Activated naive CD8-positive, alpha-beta T cell treated with anti-CD3 and anti-CD28 coated beads for 36 hours (primary cell): ENCODE measurements around the gene ZSCAN10. TPM values are rescaled to one million over a fixed set of nuclear protein-coding genes. Genes with fewer than 3 reads are reported as not detected.

ENCODE experiments used
- DNase-seq: peaks from one replicate; pipeline ENCODE4 v3.0.0; 2021
- H3K27ac Mint-ChIP-seq: one replicate; pipeline ENCODE4 v1.8.0; 2022; ENCODE audit warnings: mild to moderate bottlenecking, moderate library complexity, mixed read lengths
- H3K27me3 Mint-ChIP-seq: one replicate; pipeline ENCODE4 v1.8.0; 2022; ENCODE audit warnings: mild to moderate bottlenecking, mixed read lengths
- H3K36me3 Mint-ChIP-seq: one replicate; pipeline ENCODE4 v1.8.0; 2021; ENCODE audit warnings: mild to moderate bottlenecking, mixed read lengths
- H3K4me1 Mint-ChIP-seq: one replicate; pipeline ENCODE4 v1.8.0; 2021; ENCODE audit warnings: mixed read lengths
- H3K4me3 Mint-ChIP-seq: one replicate; pipeline ENCODE4 v1.8.0; 2022; ENCODE audit warnings: mild to moderate bottlenecking, moderate library complexity, mixed read lengths
- H3K9me3 Mint-ChIP-seq: one replicate; pipeline ENCODE4 v1.8.0; 2022; ENCODE audit warnings: mixed read lengths
- total RNA-seq, 2 experiments: library from RNA; stranded (reverse); gene quantifications; one replicate each; pipeline ENCODE4 v1.2.3, GENCODE V29; 2021

Gene ZSCAN10
- total RNA-seq: not detected

DNA sequence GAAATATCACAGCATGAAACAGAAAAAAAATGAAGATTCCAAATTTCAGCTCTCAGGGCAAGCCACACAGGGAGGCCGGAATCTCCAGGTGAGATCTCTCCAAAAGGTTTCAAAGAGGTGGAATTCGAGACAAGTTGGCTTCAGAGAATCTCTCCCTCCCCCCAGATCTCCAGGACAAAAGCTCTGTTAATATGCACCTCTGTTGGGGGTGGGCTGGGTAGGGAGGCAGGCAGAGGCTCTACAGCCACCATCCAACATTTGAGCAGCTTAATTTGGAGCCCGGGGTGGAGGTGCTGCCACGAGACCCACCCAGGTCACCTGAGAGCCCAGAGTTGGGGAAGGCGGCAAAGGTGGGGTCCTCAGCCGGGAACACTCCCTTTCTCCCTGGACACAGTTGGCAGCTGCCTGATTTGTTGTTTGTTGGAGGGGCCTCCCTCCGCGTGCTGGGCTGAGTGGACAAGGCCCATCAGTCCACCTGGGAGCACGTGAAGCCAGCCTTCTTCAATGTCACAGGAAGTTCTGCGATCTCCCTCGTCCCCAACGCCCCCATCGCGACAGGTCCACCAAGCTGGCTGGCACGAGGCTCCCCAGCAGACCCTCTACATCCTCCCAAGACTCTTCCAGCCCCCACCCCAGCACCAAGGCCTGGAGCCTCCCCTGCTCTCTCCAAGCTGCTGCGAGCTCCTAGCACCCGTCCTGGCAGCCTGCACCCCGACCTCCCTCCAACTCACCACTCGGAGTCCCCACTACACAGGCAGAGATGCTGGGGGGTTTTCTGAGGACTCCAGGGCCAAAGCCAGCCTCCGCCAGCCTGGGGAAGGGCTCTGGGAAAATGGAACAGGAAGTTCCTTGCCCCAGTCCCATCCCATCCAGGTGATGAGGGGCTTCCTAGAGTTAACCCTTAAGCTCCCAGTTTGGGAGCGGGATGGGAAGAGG is at the start of gene ZSCAN10:
ZSCAN10 (minus strand) TSS at position 836 of the 936 bp plus-strand sequence. CDS start 6,357 bp downstream, outside the sequence.
- no peak for DNase-seq
- Mint-ChIP-seq H3K4me3 (peak within 1 kb of the TSS; percentile 70), H3K9me3 (no peaks in the 10 kb centered on the region), H3K4me1 (peaks cover 30% of the 10 kb centered on the region), H3K27me3 (no peaks in the 10 kb centered on the region), H3K27ac (peak within 1 kb of the TSS; percentile 77), H3K36me3 (no peaks in the 10 kb centered on the region)

DNA sequence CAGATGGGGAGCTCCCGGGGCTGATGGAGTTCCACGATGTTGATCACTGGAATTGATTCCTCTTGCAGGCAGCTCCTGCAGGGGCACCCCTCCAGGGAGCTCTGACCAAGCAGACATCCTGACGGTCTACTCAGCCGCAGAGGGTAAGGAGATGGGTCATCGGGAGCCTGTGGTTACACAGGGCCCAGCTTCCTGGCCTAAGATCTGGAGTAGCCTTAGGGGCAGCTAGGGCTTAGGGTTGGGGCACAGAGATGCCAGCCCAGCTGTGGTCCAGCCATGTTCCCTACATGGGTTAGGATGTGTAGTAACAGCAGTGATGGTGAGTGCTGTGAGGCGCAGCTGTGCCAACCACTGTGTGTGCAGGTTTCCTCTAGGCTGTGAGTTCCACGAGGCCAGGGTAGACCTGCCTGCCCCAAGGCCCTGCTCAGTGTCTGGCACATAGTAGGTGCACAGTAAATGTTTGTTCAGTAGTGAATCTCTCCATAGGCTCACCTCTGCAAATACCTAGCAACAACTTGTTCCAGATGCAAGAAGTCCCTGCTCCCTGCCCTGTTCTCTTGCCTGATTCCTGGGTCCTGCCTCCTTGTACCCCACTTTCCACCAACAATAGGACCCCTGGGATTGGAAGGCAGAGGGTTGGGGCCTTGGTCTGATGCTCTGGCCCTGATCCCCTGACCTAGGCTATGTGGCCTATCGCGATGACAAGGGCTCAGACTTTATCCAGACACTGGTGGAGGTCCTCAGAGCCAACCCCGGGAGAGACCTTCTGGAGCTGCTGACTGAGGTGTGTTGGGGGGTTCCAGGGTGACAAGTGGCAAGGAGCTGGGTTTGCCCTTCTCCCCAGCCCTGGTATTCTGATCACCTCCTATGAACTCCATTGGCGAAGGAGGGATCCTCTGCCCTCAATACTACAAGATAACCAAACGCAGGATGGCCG is 49.4 kb upstream of the ZSCAN10 start:
- Mint-ChIP-seq H3K9me3 (peaks cover 6% of the 10 kb centered on the region), H3K27ac (no peak overlapping the region), H3K27me3 (peaks cover 12% of the 10 kb centered on the region), H3K36me3 (peaks cover 4% of the 10 kb centered on the region), H3K4me1 (peaks cover 27% of the 10 kb centered on the region), H3K4me3 (peak overlapping the region; percentile 90)
- DNase-seq: no peak

DNA sequence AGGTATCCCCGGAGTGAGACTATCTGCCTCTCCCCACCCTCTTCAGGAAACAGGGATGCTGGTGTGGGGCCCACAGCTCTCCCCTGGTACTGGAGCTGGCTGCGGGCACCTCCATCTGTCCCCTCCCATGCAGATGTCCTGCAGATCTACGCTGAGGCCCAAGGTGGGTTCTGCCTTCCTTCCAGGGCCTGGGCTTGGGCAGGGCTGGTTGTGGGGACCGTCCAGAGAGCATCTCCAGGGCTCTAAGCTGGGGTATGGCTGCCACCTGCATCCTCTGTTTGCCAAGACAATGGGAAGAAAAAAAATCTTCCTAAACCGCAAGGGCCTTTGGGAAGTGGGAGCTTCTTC is 48.6 kb upstream of the ZSCAN10 start:
- H3K4me1 Mint-ChIP-seq: peaks cover 25% of the 10 kb centered on the region
- H3K27ac Mint-ChIP-seq: no peak overlapping the region
- H3K9me3 Mint-ChIP-seq: peaks cover 6% of the 10 kb centered on the region
- no peak overlapping the region for H3K4me3 Mint-ChIP-seq
- DNase-seq: no peak
- H3K27me3 Mint-ChIP-seq: peaks cover 11% of the 10 kb centered on the region
- H3K36me3 Mint-ChIP-seq: peaks cover 3% of the 10 kb centered on the region

DNA sequence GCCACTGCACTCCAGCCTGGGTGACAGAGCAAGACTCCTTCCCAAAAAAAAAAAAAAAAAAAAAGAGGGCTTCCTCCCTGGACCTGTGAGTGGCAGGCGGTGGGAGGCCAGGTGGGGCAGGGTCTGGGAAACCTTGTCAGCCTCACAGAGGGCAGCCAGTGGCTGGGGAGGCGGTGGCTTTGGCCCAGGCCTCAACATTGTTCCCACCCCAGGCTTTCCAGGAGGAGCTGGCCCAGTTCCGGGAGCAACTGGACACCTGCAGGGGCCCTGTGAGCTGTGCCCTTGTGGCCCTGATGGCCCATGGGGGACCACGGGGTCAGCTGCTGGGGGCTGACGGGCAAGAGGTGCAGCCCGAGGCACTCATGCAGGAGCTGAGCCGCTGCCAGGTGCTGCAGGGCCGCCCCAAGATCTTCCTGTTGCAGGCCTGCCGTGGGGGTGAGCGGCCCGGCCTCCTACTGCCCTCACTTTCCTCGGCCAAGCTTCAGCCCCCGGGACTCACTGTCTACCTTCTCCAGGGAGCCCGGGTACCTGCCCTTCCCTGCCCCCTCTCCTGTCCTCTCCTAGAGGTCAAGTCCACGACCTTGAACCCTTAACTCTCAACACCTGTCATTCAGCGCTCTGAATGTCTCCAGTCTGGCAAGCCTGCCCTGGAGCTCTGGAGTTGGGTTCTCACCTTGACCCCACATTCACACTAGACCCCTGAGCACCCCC is 48.1 kb upstream of the ZSCAN10 start:
- Mint-ChIP-seq H3K27me3 (peaks cover 6% of the 10 kb centered on the region), H3K4me3 (no peak overlapping the region), H3K36me3 (peaks cover 3% of the 10 kb centered on the region), H3K4me1 (peaks cover 20% of the 10 kb centered on the region), H3K9me3 (peaks cover 3% of the 10 kb centered on the region), H3K27ac (no peak overlapping the region)
- no peak for DNase-seq

DNA sequence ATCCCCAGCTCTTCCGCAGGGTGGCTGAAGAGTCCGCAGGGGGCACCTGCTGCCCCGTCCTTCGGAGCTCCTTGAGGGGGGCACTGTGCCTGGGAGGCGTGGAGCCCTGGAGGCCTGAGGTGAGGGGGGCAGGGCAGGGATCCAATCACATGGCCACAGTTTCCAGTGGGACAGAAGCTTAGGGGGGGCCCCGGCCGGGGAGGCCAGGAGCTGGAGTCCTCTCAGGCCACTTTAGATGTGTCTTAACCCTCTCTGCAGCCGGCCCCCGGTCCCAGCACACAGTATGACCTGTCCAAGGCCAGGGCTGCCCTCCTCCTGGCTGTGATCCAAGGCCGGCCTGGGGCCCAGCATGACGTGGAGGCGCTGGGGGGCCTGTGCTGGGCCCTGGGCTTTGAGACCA is 46.6 kb upstream of the ZSCAN10 start:
- Mint-ChIP-seq H3K4me3 (no peak overlapping the region), H3K27ac (no peak overlapping the region), H3K27me3 (peaks cover 3% of the 10 kb centered on the region), H3K9me3 (peaks cover under 1% of the 10 kb centered on the region), H3K36me3 (peaks cover 4% of the 10 kb centered on the region), H3K4me1 (peaks cover 12% of the 10 kb centered on the region)
- DNase-seq: no peak

DNA sequence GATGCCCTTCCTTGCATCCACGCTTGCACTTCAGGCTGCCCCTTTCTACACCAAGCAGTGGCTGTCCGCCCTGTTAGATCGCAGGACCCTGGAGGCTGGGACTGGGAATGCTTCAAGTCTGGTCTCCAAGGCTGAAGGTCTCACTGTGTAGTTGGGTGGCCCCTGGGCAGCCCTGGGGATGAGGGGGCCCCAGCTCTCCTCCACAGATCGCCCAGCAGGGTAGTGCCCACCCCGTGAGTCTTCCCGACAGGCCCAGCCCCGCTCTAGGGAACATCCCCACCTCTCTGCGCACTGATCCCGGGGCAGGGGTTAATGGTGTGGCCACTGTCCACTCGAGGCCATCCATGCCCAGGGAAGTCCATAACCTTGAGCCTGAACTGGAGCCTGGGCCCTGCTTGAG is 46.1 kb upstream of the ZSCAN10 start:
- no peak overlapping the region for H3K4me3 Mint-ChIP-seq
- no peaks in the 10 kb centered on the region for H3K27me3 Mint-ChIP-seq

DNA sequence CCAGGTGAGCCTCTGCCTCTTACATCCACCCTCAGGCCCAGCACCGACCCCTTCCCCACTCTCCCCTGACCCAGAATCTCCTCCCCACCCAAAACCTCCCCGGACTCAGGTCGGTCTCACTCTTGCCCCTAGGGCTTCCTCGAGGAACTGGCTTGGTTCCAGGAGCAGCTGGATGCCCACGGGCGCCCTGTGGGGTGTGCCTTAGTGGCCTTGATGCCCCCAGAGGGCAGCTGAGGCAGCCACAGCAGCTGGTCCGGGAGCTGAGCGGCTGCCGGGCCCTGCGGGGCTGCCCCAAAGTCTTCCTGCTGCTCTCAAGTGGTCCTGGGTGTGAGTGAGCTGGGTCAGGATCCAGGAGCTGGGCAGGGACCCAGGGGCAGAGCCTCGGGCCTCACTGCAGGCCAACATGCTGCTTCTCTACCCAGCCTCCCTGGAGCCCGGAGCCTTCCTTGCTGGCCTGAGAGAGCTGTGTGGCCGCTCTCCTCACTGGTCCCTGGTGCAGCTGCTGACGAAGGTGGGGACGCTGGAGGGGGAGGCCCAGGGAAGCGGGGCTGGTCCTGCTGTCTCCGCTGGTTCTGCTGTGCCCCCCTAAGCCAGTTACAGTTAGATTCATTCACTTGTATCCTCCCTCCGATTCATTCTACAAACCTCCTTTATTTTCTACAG is 45.4 kb upstream of the ZSCAN10 start:
- Mint-ChIP-seq H3K27me3 (no peaks in the 10 kb centered on the region), H3K36me3 (peaks cover 4% of the 10 kb centered on the region), H3K9me3 (no peaks in the 10 kb centered on the region), H3K4me3 (no peak overlapping the region), H3K4me1 (peaks cover 5% of the 10 kb centered on the region), H3K27ac (no peak overlapping the region)
- no peak for DNase-seq

More for the DNA sequence above, 46.1 kb upstream of the ZSCAN10 start:
- peaks cover 4% of the 10 kb centered on the region for H3K36me3 Mint-ChIP-seq
- H3K27ac Mint-ChIP-seq: no peak overlapping the region
- no peaks in the 10 kb centered on the region for H3K9me3 Mint-ChIP-seq
- peaks cover 10% of the 10 kb centered on the region for H3K4me1 Mint-ChIP-seq
- DNase-seq: no peak

DNA sequence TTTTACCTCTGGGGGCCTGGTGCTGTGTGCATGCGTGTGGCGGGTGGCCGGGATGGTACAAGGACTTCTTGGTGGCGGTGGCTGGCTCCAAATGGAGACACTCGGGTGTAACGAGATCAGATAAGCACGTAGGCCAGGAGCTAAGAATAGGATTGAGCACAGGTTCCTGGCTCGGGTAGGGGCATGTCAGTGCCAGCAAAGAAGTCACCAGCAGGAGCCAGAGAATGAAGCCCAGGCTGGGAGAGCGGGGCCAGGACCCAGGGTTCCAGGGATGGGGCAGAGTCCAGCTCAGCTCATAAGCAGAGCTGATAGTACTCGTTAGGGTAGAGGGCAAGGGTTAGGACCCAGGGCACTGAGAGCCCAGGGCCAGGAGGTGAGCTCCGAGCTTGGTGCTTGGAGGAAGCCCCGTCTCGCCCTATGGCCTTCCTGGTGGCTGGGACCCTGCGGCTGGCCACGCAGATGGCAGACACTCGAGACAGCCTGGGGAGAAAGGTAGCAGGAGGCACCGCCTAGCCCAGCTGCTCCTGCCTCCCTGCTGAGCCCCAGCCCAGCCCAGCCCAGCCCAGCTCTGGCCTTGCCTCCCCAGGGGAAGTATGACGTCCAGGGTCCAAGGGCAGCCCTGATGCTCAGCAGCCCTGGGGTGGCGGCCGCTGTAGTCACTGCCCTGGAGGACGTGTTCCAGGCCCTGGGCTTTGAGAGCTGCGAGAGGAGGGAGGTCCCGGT is 44.7 kb upstream of the ZSCAN10 start:
- DNase-seq: no peak
- Mint-ChIP-seq H3K4me3 (no peak overlapping the region), H3K36me3 (peaks cover 7% of the 10 kb centered on the region), H3K4me1 (no peaks in the 10 kb centered on the region), H3K9me3 (no peaks in the 10 kb centered on the region), H3K27ac (no peak overlapping the region), H3K27me3 (no peaks in the 10 kb centered on the region)

DNA sequence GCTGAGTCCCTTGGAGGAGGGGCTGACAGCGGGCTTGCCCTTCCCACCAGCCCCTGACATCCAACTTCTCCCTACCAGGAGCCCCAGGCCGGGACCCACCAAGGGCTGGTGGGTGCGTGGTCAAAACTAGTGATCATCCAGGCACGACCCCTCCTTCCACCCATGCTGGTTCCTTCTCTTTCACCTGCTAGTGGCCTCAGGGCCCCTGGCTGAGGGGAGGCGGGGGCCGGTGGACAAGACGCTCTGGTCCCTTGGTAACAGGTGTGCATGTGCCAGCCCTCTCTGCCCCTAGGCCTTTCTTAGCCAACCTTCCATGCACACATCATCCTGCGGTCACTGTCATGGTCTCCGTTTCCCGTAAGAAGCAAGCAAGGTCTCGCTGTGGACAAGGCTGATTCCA is 44.1 kb upstream of the ZSCAN10 start:
- Mint-ChIP-seq H3K4me3 (no peak overlapping the region), H3K9me3 (no peaks in the 10 kb centered on the region), H3K36me3 (peaks cover 7% of the 10 kb centered on the region), H3K4me1 (no peaks in the 10 kb centered on the region), H3K27ac (no peak overlapping the region), H3K27me3 (no peaks in the 10 kb centered on the region)
- no peak for DNase-seq

DNA sequence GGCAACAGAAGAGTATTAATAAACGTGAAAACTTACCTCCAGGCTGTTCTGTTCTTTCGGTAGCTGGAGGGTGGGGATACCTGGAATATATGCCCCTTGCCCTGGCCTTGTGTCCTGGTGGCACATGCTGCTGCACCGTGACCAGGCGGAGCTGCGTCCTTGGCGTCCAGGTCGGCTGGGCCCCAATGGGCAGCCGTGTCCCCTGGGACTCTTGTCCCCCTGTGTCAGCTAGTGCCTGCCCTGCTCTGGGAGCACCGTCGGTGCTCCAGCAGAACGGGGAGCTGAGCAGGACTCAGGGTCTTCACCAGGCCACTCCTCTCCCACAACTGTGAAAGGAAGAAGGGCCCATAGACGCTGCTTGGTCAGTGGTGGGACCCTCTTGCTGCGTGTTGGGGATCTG is 43.7 kb upstream of the ZSCAN10 start:
- DNase-seq: no peak
- H3K9me3 Mint-ChIP-seq: no peaks in the 10 kb centered on the region
- H3K4me3 Mint-ChIP-seq: no peak overlapping the region
- no peaks in the 10 kb centered on the region for H3K27me3 Mint-ChIP-seq
- no peak overlapping the region for H3K27ac Mint-ChIP-seq
- H3K36me3 Mint-ChIP-seq: peaks cover 7% of the 10 kb centered on the region
- H3K4me1 Mint-ChIP-seq: peaks cover 2% of the 10 kb centered on the region

DNA sequence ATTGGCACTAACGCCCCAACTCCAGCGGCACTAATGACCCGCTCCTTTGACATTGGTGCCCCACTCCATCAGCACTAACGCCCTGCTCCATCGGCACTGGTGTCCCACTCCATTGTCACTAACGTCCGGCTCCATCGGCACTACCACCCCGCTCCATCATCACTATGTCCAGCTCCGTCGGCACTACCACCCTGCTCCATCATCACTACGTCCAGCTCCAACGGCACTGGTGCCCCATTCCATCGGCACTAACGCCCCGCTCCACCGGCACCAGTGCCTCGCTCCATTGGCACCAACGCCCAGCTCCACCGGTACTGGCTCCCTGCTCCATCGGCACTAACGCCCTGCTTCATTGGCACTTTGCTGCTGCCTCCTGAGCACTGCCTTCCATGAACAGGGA is 43.2 kb upstream of the ZSCAN10 start:
- Mint-ChIP-seq H3K9me3 (no peaks in the 10 kb centered on the region), H3K4me1 (peaks cover 2% of the 10 kb centered on the region), H3K27ac (no peak overlapping the region), H3K27me3 (no peaks in the 10 kb centered on the region), H3K4me3 (no peak overlapping the region), H3K36me3 (peaks cover 7% of the 10 kb centered on the region)
- no peak for DNase-seq

DNA sequence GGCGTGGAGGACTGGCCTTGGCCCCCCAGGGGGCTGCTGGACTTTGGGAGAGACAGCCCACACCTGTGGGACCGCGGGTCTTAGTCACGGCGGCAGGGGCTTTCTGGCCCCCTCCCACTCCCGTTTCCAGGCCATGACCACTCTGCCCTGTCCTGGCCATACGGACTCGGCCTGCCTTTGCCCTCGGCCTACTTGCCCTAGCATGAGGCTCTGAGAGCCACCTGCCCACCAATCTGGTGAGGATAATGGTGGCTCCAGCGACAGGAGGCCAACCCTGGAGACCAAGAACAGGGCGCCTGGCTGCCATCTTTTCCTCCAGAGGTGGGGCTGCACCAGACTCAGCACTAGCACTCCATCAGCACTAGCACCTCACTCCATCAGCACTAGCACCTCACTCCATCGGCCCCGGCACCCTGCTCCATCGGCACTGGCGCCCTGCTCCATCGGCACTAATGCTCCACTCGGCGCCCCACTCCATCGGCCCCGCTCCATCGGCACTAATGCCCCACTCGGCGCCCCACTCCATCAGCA is 42.8 kb upstream of the ZSCAN10 start:
- Mint-ChIP-seq H3K27me3 (no peaks in the 10 kb centered on the region), H3K4me3 (no peak overlapping the region), H3K36me3 (peaks cover 7% of the 10 kb centered on the region), H3K9me3 (no peaks in the 10 kb centered on the region), H3K27ac (no peak overlapping the region), H3K4me1 (peaks cover 4% of the 10 kb centered on the region)
- no peak for DNase-seq

DNA sequence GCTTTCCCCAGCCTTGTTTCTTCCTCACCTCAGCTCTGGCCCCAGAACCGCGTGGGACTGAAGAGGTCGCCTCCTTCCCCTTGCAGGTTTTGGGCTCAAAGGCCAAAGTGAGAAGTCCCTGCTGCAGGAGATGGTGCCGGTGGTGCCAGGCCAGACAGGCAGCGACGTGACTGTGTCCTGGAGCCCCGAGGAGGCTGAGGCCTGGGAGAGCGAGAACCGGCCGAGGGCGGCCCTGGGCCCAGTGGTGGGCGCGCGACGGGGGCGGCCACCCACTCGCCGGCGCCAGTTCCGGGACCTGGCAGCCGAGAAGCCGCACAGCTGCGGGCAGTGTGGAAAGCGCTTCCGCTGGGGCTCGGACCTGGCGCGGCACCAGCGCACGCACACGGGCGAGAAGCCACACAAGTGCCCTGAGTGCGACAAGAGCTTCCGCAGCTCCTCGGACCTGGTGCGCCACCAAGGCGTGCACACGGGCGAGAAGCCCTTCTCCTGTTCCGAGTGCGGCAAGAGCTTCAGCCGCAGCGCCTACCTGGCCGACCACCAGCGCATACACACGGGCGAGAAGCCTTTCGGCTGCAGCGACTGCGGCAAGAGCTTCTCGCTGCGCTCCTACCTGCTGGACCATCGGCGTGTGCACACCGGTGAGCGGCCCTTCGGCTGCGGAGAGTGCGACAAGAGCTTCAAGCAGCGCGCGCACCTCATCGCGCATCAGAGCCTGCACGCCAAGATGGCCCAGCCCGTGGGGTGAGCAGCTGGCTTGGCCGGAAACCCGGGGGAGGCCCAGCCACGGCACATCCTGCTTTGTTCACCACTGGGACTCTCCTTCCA is 41.7 kb upstream of the ZSCAN10 start:
- Mint-ChIP-seq H3K9me3 (no peaks in the 10 kb centered on the region), H3K27me3 (no peaks in the 10 kb centered on the region)

More for the DNA sequence above, 41.7 kb upstream of the ZSCAN10 start:
- Mint-ChIP-seq H3K27ac (no peak overlapping the region), H3K4me1 (peaks cover 9% of the 10 kb centered on the region), H3K4me3 (no peak overlapping the region), H3K36me3 (peaks cover 7% of the 10 kb centered on the region)
- DNase-seq: no peak
